ENCODE measurements around the gene EMILIN1.

EMILIN1 gene

DNA sequence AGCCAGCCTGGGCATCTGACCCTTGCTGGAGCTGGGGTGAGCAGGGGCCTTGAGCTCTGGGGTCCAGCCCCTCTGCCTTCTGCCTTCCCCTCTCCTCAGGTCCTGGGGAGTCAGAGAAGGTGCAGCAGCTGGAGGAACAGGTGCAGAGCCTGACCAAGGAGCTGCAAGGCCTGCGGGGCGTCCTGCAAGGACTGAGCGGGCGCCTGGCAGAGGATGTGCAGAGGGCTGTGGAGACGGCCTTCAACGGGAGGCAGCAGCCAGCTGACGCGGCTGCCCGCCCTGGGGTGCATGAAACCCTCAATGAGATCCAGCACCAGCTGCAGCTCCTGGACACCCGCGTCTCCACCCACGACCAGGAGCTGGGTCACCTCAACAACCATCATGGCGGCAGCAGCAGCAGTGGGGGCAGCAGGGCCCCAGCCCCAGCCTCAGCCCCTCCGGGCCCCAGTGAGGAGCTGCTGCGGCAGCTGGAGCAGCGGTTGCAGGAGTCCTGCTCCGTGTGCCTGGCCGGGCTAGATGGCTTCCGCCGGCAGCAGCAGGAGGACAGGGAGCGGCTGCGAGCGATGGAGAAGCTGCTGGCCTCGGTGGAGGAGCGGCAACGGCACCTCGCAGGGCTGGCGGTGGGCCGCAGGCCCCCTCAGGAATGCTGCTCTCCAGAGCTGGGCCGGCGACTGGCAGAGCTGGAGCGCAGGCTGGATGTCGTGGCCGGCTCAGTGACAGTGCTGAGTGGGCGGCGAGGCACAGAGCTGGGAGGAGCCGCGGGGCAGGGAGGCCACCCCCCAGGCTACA lies 3.8 kb downstream of the EMILIN1 start:
- DNase-seq, result no peak

DNA sequence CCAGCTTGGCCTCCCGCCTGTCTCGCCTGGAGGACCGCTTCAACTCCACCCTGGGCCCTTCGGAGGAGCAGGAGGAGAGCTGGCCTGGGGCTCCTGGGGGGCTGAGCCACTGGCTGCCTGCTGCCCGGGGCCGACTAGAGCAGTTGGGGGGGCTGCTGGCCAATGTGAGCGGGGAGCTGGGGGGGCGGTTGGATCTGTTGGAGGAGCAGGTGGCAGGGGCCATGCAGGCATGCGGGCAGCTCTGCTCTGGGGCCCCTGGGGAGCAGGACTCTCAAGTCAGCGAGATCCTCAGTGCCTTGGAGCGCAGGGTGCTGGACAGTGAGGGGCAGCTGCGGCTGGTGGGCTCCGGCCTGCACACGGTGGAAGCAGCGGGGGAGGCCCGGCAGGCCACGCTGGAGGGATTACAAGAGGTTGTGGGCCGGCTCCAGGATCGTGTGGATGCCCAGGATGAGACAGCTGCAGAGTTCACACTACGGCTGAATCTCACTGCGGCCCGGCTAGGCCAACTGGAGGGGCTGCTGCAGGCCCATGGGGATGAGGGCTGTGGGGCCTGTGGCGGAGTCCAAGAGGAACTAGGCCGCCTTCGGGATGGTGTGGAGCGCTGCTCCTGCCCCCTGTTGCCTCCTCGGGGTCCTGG lies 4.5 kb downstream of the EMILIN1 start:
- no peak for DNase-seq

DNA sequence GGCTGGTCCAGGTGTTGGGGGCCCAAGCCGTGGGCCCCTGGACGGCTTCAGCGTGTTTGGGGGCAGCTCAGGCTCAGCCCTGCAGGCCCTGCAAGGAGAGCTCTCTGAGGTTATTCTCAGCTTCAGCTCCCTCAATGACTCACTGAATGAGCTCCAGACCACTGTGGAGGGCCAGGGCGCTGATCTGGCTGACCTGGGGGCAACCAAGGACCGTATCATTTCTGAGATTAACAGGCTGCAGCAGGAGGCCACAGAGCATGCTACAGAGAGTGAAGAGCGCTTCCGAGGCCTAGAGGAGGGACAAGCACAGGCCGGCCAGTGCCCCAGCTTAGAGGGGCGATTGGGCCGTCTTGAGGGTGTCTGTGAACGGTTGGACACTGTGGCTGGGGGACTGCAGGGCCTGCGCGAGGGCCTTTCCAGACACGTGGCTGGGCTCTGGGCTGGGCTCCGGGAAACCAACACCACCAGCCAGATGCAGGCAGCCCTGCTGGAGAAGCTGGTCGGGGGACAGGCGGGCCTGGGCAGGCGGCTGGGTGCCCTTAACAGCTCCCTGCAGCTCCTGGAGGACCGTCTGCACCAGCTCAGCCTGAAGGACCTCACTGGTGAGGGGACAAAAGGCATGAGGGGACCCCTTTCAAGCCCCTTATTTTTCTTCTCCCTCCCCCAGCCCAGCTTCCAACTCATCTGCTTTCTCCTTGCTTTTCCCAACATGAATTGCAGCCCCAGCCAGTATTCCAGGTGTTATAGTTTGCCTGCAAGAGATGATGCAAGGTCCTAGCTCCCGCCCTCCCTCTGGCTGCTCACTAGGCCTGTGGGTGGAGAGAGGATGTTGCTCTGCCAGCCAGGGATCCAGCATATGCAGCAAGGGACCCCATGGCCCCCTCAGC lies 5.2 kb downstream of the EMILIN1 start:
- no peak for DNase-seq

DNA sequence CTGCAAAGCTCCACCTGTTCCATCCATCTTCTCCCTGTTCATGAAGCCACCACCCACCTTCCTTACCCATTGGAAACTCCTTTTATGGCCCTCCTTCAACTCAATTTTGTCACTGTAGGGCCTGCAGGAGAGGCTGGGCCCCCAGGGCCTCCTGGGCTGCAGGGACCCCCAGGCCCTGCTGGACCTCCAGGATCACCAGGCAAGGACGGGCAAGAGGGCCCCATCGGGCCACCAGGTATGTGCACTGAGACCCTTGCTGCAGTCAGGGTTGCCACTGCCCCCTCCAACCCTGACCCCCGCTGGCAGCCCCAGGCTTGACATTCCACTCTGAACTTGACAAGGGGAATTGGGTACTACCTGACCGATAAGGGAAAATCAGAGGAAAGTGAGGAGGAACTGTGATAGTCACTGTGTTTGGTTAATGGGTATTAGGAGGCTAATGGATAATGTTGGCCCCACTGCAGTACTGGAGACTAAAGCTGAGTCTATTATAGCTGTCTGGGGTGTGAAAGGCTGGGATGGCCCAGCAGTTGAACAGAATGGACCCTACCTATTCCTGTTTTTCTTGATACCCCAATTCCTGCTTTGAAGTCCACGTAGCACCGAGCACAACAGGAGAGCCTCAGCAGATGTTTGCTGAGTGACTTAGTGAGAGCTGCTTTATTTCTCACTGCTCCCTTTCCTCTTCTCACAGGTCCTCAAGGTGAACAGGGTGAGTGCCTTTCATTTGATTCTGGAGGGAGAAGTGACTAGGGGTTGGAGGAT lies 6.1 kb downstream of the EMILIN1 start:
- DNase-seq, result no peak

DNA sequence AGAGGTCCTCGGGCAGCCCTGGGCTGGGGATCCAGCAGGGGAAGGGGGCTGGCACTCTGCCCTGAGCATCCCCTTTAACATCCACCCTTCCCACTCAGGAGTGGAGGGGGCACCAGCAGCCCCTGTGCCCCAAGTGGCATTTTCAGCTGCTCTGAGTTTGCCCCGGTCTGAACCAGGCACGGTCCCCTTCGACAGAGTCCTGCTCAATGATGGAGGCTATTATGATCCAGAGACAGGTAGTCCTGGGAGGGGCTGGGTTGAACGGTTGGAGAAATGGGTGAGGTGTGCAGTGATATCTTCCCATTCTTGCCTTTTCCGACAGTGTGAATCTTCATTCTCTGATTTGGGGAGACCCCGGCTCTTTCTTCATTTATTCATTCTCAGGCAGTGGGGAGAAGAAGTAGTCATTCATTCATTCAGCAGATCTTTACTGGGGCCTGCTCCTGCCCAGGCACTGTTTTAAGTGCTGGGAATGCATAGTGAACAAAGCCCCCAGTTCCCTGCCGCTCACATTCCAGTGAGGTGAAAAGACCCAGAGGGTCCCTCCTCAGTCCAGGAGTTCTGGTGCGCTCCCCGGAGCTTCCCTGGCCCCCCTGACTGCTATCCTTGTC lies 6.8 kb downstream of the EMILIN1 start:
- DNase-seq, result no peak

DNA sequence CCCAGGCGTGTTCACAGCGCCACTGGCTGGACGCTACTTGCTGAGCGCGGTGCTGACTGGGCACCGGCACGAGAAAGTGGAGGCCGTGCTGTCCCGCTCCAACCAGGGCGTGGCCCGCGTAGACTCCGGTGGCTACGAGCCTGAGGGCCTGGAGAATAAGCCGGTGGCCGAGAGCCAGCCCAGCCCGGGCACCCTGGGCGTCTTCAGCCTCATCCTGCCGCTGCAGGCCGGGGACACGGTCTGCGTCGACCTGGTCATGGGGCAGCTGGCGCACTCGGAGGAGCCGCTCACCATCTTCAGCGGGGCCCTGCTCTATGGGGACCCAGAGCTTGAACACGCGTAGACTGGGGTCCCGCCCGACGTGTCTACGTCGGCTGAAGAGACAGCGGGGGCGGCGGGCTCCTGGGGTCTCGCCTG lies 7.3 kb downstream of the EMILIN1 start:
- DNase-seq, result no peak

DNA sequence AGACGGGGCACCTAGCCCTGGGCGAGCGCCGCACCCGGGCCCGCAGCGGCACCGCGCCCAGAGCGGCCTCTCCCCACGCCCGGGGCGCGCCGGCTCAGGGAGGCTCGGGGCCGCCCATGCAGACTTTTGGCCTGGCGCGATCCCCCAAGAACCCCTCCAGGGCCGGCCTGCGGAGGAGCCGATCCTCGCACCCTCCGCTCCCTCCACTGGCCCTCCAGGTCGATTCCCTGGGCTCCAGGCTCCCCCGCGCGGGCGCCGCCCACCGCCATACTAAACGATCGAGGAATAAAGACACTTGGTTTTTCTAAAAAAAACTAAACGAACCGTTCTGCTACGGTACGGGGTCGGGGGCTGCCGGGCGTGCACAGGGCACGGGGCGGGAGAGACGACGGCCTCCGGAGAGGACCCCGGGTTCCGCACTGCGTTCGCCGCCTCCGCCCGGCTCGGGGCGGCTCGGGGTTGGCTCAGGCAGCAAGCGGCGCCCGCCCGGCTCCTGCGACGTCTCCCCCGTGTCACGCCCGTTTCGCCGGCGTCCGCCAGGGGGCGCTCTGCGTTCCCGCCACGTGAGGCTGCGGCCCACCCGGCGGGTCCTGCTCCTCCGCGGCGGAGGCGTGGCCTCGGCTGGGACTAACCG lies 7.8 kb downstream of the EMILIN1 start:
- peak; percentile 26 for DNase-seq

DNA sequence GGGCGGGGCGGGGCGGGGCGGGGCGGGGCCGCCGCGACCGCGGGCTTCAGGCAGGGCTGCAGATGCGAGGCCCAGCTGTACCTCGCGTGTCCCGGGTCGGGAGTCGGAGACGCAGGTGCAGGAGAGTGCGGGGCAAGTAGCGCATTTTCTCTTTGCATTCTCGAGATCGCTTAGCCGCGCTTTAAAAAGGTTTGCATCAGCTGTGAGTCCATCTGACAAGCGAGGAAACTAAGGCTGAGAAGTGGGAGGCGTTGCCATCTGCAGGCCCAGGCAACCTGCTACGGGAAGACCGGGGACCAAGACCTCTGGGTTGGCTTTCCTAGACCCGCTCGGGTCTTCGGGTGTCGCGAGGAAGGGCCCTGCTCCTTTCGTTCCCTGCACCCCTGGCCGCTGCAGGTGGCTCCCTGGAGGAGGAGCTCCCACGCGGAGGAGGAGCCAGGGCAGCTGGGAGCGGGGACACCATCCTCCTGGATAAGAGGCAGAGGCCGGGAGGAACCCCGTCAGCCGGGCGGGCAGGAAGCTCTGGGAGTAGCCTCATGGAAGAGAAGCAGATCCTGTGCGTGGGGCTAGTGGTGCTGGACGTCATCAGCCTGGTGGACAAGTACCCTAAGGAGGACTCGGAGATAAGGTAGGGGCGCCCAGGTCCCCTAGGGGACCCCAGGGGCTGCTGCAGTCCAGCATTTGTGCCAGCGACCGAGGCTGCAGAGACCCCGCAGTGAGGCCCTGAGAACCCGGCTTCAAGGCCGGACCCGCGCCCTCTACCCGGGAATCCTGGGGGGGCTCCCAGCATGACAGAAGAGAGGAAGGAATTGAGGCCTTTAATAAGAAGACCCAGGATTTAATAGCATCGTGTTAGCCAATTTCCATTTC lies 8.5 kb downstream of the EMILIN1 start, which contains the start of gene KHK:
Gene KHK, plus strand, starts transcription at position 49 of the 870 bp plus-strand sequence. Its CDS starts 488 bp downstream, at position 537.
- peak; percentile 18 for DNase-seq

DNA sequence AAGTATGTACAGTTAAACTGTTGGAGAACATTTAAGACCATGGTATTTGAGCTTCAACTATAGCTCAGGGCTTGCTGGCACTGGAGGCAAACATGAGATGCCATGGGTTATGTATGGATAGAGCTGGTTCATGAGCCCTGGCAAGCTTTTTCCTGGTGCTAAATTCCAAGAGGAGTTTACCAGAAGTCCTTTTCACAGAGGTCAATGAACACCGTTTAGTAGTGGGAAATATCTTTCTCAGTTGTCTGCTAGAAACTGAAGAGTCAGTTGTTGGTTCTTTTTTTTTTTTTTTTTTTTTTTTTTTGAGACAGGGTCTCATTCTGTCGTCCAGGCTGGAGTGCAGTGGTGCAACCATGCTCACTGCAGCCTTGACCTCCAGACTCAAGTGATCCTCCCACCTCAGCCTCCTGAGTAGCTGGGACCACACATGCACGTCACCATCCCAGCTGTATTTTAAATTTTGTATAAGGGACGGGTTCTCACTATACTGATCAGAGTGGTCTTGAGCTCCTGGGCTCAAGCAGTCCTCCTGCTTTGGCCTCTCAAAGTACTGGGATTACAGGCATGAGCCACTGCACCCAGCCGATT lies 9.5 kb downstream of the EMILIN1 start:
- no peak for DNase-seq

DNA sequence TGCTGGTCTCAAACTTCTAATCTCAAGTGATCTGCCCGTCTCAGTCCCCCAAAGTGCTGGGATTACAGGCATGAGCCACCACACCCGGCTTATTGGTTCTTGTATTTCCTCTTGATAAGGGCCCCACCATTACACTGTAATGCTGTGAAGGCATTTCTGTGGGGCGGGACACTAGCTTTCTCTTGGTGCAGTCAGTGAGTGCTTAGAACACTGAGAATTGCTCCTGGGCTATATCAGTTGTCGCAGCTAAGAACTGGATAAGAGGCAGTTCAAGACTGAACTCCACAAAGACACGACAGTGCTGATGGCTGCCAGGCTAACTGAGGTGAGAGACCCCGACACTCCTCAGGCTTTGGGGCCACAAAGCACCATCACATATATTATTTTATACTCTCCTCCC lies 10.2 kb downstream of the EMILIN1 start:
- DNase-seq, result no peak

DNA sequence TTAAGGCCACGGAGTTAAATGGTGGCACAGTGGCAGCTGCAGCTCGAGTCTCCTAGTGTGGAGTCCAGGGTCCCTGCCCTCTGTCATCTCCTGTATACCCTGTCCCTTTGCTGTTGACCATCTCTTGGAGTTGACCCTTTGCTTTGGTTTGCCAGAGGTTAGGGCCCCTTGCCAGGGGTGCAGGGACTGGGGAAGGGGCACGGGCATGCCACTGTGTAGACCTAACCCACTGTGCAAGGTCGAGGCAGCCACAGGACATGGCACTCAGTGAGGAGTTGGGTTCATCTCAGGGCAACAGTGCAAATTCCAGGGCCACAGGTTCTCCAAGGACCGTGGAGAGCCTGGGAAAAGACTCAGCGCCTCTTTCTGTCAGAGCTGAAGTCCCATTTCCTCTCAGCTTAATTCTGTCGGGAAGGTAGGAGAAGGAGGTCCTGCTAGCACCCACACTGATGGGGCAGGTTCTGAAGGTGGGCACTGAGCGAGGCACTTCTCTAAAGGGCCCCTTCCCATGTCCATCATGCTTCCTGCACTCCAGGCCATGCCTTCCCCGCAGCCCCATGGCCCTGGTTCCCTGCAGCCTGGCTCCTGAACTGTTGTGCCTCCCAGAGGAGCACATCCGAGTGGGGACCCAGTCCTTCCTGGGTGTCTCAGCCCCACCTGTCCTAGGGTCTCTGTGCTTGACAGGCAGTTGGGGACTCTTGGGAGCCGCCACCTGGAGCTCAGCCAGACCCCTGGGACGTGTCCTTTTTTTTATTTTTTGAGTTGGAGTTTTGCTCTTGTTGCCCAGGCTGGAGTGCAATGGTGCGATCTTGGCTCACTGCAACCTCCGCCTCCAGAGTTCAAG lies 10.9 kb downstream of the EMILIN1 start:
- DNase-seq, result no peak

DNA sequence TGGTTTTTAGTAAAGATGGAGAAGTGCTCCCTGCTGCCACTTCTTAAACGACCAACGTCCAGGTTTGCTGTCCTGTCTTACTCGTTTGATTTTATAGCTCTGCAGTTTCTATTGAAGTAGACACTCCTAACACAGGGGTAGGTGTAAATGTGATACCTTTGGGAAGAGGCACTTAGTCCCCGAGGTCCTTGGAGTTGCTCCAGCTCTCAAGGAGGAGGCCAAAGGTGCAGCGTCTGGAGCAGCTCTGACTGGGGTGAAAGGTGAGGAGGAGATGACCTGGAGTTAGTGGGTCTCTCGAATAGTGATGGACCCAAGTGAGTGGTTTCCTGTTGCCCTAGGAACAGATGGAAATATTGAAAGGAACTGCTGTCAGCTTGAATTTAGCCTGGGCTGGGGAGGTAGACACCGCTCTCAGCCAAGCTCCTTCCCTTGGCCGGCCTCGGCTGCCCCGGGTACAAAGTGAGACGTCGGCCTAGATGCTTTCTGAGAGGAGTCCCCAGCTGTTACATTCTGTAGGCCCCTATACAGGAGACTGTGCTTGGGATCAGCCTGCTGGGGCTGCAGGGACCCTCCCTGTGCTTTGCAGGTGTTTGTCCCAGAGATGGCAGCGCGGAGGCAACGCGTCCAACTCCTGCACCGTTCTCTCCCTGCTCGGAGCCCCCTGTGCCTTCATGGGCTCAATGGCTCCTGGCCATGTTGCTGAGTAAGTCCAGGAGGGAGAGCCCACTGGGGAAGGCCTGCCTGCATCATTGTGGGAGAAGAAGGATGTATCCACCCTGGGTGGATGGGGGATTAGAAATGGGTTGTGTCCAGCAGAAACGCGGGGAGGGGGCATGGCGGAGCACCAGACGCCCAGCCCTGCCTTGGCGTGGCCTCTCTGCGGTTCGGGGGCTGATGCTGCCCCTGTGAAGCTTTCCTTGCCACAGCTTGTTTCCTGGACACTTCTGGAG lies 13.6 kb downstream of the EMILIN1 start:
- DNase-seq, result no peak

DNA sequence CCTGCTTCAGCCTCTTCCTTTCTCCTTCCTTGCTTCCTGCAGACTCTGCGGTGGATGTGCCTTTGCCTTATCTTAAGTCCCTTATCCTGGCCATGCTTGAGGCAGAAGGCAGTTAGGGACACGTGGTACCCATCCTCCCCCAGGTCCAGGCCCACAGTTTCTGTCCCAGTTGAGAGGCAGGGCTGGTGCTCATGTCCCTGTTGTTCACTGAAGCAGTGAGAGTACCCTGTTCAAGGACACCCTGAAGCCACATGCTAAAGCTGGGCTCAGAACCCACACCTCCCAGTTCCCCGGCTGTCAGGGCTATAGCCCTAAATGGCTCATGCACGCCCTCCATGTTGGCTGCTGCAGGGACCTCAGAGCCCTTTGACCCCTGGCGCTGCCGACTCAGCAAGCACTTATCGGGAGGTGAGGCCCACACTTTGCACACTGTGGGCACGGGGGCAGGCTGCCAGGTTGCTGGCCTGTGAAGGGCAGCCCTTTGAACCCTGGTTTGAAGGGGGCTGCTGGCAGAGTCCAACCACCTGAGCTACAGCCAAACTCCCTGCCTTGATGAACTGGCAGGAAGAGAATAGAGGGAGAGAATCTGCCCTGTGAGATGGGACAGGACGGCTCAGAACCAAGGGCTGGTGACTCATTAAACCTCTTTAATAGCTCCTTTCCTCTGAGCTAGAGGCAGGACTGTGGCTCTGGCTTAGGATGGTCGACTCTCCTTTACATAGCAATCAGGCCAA lies 14.4 kb downstream of the EMILIN1 start:
- no peak for DNase-seq

DNA sequence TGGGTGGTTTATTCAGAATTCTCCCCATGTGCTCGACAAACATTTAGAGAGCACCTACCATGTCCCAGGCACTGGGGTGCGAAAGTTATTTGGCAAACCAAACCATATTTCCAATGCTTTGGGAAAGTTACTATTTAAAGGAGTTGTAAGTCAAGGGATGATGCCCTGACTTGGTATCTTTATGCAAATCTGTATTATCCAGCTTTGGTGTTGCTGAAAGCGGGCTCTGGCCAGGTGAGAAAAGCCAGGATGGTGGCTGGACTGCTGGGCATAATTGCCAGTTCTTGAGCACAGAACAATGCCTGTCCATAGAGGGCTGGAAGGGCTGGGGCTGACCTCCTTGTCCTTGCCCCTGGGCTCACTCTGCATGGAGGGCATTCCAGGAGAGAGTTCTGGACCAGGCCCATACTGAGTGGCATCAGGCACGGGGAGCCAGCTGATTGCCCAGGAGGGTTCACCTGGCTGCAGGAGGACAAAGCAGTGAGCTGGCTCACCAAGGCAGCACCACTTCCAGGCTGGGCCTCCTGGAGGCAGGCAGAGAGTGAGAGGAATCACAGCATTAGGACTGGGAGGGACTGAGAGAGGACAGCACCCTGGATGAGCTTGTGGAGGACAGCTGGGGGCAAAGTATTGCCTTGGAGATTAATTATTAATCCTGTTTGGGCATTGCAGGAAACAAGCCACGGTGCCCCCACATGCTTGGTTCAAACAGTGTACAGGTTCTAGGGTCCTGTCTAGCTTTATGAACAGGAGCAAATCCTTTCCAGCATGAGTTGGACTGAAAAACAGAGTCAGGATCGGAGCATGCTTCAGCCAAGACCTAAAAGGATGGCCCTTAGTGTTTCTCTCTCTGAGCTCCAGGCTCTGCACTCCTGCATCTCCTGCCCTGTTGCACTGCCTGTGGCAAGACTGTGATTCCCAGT lies 15.3 kb downstream of the EMILIN1 start:
- DNase-seq, result no peak

DNA sequence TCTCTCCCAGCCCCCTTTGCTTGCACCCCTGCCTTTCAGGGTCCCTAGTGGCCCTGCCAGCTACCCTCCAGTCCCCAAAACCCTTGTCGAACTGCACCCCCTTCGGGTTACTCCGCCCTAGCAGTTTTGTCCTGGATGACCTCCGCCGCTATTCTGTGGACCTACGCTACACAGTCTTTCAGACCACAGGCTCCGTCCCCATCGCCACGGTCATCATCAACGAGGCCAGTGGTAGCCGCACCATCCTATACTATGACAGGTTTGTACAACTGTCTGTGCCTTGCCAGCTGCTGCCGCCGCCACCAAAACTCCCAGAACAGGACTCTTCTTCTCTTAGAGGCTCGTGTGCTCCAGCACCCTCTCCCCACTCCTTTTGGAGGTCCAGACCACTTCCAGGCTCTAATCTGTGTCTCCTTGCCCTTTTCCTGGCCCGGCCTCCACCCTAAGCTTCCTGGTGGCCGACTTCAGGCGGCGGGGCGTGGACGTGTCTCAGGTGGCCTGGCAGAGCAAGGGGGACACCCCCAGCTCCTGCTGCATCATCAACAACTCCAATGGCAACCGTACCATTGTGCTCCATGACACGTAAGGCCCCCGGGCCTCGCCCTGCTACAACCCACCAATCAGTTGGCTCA lies 16.1 kb downstream of the EMILIN1 start:
- no peak for DNase-seq

DNA sequence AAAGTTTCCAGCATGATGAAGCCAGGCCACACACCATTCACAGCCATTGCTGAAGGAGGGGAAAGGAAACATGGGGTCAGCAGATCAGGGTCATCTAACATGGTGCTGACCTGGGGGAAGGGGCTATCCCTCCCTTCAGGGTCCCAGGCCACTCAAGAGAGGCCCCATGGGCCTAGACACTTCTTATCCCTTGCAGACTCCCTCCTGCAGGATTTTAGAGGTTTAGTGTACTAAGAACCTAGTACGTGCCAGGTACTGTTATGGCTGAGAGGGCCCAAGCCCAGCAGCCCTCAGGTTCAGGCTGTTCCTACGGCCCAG lies 17.0 kb downstream of the EMILIN1 start:
- no peak for DNase-seq
